HUDEP-2 (cell line): ENCODE results near the gene CHST15.

Source experiments
- DNase-seq, 76 experiments: peaks; one replicate each; lab custom pipeline; 2025; ENCODE audit not compliant: unreplicated experiment in 76 of 76; lab: John Stamatoyannopoulos, UW

Gene CHST15

DNA sequence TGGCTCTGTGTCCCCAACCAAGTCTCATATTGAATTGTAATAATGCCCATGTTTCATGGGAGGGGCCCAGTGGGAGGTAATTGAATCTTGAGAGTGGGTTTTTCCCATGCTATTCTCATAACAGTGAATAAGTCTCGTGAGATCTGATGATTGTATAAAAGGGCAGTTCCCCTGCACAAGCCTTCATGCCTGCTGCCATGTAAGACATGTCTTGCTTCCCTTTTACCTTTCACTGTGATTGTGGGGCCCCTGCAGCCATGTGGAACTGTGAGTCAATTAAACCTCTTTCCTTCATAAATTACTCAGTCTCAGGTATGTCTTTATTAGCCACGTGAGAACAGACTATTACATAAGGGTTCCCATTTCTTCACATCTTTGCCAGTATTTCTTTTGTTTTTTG, 104.7 kb downstream of the CHST15 start:
- no peak for DNase-seq

DNA sequence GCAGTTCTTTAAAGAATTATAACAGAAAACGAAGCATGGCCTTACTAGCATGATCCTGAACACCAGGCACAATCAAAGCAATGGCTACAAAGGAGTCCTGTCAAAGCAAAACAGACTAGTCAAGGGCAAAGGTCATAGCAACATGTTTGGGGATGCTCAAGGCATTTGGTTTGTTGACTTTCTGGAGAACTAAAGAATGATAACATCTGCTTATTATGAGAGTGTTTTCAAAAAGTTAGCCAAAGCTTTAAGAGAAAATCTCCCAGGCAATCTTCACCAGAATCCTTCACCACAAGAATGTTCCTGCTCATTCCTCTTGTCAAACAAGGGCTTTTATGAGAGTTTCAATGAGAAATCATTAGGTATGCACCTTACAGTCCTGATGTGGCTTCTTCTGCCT, 106.7 kb downstream of the CHST15 start:
- DNase-seq = no peak

DNA sequence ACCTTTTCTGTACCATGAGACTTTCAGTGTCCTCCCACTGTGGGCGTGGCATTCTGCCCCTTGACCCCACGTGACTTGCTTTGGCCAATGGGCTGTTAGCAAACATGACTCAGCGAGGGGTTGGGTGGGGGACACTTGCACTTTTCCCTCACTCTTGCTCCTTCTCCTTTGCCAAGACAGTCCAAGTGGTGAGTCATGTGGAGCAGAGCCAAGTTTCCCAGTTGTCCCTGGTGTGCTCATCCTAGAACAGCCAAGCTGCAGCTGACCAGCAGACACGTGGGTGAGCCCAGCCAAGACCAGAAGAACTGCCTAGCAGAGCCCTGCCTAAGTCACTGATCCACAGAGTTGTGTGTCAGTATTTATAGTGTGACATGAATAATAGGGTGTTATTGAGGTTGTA, 119.0 kb downstream of the CHST15 start:
- peak in 1 of 76 experiments; percentile 3 for DNase-seq

DNA sequence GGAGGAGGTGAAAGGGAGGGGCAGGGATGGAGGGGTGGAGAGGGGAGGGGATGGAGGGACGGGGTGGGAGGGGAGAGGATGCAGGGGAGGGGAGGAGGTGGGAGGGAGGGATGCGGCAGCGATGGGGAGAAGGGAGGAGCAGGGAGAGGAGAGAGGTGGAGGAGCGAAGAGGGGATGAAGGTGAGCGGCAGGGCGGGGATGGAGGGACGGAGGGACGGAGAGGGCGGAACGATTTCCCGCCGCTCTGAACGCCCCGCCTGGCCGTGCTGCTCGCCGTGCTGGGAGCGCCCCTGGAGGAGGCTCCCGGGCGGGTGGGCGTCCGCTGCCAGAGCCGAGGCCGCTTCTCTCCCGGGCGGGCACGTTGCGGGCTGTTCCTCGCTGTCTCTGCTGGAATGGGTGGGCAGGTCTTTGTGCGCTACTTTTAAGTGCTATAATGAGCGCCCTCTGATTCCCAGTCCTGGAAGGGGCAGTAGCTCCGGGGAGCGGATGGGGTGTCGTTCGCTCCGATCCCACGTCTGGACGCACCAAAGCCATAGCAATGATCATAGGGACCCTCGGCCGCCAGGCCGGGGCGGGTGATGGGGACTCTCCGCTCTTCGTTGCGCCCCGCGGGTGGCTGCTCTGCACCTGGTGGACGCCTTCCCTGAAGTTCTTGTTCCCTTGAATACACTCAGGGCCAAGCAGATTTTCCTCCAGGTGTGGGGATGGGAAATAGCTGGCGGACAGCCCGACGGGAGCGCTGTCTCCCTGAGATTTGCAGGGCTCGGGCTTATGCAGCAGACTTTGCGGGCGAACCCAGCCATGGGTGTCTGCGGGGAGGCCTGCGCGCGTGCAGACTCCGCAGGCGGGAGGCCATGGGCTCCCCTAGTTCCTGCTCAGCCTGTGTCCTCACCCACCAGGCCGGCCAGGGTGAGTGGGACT, 120.7 kb downstream of the CHST15 start:
- no peak for DNase-seq

DNA sequence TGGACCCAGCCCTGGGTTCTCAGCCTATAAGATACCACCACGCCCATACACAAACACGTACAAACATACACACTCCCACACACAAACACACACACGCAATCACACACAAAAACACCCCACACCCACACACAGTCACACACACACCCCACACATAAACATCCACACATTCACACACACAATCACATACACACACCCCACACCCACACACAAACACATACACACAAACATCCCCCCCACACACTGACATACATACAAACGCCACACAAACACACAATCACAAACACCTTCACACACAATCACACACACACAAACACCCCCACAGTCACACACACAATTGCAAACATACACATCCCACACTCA, 122.5 kb downstream of the CHST15 start:
- DNase-seq = no peak

DNA sequence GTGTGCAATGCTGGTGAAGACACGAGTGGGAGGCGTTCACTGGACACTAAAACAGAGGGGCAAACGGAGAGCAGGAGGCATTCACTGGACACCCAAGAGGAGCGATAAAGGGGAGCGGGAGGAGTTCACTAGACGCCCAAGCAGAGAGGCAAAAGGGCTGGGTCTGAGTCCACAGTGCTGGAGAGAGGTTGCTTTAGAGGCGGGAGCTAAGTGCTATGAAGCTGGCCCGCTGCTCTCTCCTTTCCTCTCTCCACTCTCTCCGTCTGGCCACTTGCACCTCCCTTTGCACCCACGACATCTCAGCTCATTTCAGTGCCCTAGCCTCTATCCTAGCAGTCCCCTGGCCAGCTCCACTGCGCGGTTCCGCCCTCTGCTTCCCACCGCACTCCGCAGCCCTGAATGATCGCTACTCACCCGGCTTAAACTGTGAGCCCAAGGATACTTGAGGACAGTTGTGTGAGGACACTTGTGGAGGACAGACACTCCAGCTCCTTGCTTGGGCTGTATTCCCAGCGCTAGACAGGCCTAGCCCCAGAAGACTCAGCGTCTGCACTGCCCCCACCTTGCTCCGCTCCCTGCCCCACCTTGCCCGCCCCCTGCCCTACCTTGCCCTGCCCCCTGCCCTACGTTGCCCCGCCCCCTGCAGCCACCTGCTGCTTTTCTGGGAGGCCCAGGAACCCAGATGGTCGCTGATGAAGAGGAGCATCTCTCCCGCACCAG, 123.0 kb downstream of the CHST15 start:
- DNase-seq = no peak

DNA sequence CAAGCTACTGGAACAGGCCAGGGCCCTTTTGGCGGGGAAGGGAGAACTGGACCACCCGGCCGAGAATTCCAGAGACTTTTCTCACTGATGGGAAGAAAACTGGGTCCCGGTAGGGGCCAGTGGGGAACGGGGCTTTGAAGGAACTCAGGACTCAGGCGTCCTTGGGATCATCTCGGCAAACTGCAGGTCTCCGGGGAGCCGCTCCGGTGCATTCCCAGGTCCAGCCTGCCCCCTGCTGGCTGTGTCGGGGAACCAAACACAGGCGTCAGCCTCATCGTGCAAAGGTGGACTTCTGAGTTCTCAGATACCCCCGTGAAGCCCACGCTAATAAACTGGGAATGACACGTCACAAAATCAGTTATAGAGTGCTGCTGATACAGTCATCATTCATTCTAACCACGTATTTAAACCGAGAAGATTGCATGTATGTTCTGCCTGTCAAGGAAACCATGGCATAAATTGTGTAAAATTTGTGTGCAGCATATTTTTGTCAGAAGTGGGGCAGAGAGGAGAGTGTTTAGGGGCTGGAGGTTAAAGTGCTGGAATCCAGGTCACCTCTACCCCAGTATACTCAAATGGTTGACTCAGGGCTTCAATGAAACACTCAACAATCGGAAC, 125.7 kb downstream of the CHST15 start:
- peak in 40 of 76 experiments; percentile 1 to 54 (median 20) for DNase-seq

DNA sequence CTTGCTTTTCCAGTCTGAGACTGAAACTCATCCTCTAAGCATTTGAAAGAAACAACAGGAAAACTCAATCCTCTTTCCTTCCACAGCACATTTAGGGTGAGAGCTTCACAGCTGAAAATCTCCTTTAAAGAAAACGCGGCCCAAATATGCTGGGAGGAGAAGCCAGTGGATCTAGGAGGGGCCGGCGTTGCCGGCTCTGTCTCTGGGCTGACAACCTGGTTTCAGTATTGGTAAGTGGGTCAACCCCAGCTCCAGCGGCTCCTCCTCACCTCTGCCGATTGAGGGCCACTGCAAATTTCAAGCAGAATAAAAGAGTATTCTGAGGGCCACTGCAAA, 126.5 kb downstream of the CHST15 start:
- DNase-seq = no peak

DNA sequence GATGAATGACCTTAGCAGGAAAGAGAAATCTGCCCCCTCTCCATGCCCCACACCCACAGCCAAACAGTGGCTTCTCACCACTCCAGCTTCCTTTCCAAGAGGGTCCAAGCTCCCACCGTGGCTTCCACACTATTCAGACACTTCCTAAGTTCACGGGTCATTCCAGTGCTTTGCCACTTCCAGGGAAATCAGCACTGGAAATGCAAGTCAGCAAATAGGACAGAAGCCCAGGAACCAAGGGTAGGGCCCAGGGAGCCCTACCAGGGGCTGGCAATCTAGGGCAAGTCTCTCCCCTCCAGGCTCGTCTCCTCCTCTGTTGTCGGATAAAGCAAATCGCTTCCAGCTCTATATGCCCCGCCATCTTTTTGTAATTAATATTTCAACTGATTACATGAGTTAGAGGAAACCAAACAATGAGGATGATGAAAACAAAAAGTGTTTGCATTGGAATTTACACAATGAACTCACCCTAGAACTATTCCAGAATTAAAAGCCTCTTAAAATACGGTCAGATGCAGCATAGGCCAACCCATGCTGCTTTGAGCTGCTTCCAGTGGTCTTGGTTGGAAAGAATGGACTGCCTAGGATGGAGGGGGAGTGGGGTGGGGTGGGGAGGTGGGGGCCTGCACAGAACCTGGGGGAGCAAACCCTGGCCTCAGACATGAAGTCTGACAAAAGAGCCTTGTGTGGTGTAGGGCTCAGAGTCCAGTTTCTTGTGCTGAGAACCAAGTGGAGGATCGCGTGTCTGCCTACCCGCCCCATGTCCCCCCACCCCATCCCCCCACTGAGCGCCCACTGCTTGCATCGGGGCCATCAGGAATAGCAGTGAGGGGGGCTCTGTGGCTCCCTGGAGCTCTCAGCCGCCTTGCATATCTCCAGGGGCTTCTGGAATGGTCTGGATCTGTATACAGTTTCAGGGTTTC, 127.2 kb downstream of the CHST15 start:
- DNase-seq = no peak

DNA sequence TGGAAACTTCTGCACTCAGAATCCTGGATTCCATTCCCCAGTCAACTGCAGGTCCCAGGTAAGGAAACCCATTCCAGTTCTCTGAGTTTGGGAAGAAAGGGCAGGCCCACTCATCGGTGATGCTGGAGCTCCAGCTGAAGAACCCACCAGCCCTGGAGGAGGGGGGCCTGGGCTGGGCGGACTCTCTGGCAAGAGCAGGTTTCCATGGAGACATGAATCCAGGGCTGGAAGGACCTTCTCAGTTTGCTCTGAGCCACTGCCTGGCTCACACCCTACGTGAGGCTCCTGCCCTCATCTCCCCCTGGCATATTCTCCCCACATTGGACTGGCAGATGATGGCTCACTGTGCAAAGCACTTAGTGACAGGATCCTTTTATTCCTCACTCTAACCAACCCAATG, 128.4 kb downstream of the CHST15 start:
- no peak for DNase-seq

DNA sequence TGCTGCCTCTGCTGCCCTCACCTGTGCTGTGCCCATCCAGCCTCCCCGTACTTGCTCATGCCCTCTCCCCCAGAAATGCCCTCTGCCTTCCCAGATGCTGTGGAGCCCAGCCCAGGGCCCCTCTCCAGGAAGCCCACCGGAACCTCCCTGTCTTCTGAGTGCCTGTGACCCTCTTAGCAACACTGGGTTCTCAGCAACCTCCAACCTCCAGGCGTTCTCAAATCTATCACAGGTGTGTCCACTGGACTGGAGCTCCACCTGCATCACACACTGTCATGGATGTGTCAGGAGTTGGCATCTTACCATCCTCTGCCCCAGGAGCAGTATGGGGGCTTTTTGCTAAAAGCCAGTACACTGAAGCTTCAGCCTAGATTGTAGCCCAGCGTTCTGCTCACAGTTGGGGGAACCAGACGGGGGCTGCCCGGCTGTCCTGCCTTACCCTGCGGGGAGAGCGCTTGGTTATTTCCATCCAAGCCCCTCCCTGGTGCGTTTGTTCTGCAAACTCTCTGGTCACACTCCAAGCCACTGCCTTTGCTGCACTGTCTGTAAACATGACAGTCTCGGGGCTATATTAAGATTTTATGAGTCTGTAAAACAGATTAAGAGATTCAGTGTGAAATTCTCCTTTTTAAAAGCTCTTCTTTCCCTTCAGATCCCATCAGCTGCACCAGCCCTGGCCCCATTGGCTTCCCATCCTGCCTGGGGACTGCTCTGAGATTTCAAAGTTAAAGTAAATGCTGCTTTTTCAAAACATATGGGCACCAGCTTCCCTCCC, 130.5 kb downstream of the CHST15 start:
- no peak for DNase-seq

DNA sequence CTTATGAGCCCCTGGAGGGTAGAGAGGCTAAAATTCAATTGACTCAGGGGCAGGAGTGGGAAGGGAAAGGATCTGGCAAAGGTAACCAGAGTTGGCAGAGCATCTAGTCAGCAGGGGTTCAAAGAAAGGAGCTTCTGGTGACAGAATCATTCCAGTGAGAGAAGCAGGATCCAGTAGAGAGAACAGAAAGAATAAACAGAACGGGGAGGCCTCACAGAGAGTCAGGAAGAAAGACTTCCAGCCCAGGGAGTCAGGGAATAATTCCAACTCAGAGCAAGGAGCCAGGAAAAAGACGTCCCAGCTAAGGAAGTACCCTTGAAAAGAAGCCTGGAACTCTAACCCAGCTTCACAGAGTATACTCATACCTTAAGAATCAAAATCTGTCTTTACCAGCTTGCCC, 135.2 kb downstream of the CHST15 start:
- DNase-seq = no peak
